Lower leg skin (tissue), 4 donors: ENCODE data around the gene NSMCE1. TPM values are rescaled to one million over a fixed set of nuclear protein-coding genes. Genes with fewer than 3 reads are reported as not detected.

Experiments
- DNase-seq, 2 donors: peaks; one replicate each; pipeline ENCODE4 v3.0.0-alpha.2; 2019; ENCODE audit warnings: low spot score in 2 of 2
- H3K4me3 ChIP-seq: fragments of 200-600 bp; sonication (generic); 2 replicates; pipeline ENCODE4 v1.5.1; 2017; ENCODE audit warnings: mild to moderate bottlenecking, low read depth; ENCODE audit not compliant: poor library complexity, severe bottlenecking
- CTCF ChIP-seq, 3 donors: fragments of 450-650 bp; IDR thresholded peaks; one replicate each; pipeline ENCODE4 v1.5.1; 2016; ENCODE audit warnings: antibody characterized with exemption in 3 of 3, mild to moderate bottlenecking in 3 of 3, moderate library complexity in 2 of 3
- POLR2A ChIP-seq, 2 donors: fragments of 450-650 bp; IDR thresholded peaks; one replicate each; pipeline ENCODE4 v1.6.1; 2016 to 2017; ENCODE audit warnings: antibody characterized with exemption in 2 of 2, mild to moderate bottlenecking in 1 of 2, moderate library complexity in 1 of 2
- WGBS, 2 donors: methylation state at CpG; one replicate each; pipeline ENCODE4 v1.1.5; 2018; 5-methylcytosine and 5-hydroxymethylcytosine counted together
- intact Hi-C: fragments of 100-400 bp; cut with DNase I; formaldehyde crosslinking; loops from one replicate; pipeline ENCODE4 v1.15.0; 2023; ENCODE audit warnings: low total_unique reads
- total RNA-seq, 4 donors: library from RNA; depleted of rRNA; stranded (reverse); fragments of >200 nt; gene quantifications; one replicate each; pipeline ENCODE4 v1.1.0, GENCODE V29; 2016

NSMCE1 gene
- total RNA-seq, 4 donors from 2014 or later: 17.3 to 29.2 (median 21.1) TPM

DNA sequence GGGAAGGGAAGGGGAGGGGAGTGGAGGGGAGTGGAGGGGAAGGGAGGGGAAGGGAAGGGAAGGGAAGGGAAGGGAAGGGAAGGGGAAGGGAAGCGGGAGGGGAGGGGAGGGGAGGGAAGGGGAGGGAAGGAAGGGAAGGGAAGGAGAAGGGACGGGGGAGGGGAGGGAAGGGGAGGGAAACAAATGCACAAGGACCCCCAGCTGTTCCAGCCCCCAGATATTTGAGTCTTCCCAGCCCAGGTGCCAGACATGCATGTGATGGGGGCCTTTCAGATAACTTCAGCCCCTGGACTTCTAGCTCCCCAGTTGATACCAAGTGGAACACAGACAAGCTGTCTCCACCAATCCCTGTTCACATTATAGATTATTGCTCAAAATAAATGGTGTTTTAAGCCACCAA is 79.9 kb downstream of the NSMCE1 start:
- no peak overlapping the region for H3K4me3 ChIP-seq
- DNase-seq: no peak
- intact Hi-C loops: no loop called here
- WGBS, 2 donors: 73 to 77% methylated on average over 2 of the region's 2 CpGs
- no peak for TF ChIP-seq CTCF (IDR thresholded peaks at IDR 0.05)

- intact Hi-C loops: no loop called here
- no peak for TF ChIP-seq POLR2A (IDR thresholded peaks at IDR 0.05)
- TF ChIP-seq CTCF (IDR thresholded peaks at IDR 0.05): no peak
- H3K4me3 ChIP-seq: no peak overlapping the region
- WGBS, 2 donors: 91 to 94% methylated on average over 1 of the region's 1 CpG
- DNase-seq: no peak
Measured at GRCh38 chr16:27185776-27186130, 82.8 kb downstream of the NSMCE1 start.

DNA sequence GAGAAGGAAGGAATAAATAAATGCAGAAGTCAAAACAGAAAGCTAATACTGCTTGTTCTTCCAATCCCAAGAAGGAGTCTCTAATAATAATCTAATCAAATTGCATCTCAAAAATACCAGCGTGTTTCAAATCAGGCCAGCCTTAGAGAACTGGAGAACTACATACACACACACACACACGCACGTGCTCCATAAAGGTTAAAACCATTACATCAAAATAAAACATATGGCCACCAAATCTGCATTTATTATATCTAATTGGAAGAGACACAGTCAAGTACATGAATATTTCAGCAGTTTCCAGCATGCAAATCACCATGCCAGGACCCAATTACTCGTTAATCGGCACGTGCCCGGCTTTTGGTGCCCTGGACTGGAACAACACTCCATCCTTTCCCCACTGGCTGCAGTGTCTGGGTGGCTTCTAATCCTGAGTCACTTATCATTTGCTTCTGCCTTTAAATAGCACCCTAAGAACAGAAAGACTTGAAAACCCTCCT is 85.6 kb downstream of the NSMCE1 start:
- intact Hi-C loops: no loop called here
- TF ChIP-seq CTCF (IDR thresholded peaks at IDR 0.05) (no peak), POLR2A (IDR thresholded peaks at IDR 0.05) (no peak)
- DNase-seq: no peak
- WGBS, 2 donors: 73 to 74% methylated on average over 7 of the region's 7 CpGs
- H3K4me3 ChIP-seq: no peak overlapping the region

GRCh38 chr16:27181019-27181790 is 87.4 kb downstream of the NSMCE1 start:
- TF ChIP-seq POLR2A (IDR thresholded peaks at IDR 0.05) (no peak), CTCF (IDR thresholded peaks at IDR 0.05) (no peak)
- intact Hi-C loops: no loop called here
- 70 to 76% methylated on average over 8 of the region's 8 CpGs for whole genome bisulfite sequencing, 2 donors
- no peak for DNase-seq
- no peak overlapping the region for H3K4me3 ChIP-seq

DNA sequence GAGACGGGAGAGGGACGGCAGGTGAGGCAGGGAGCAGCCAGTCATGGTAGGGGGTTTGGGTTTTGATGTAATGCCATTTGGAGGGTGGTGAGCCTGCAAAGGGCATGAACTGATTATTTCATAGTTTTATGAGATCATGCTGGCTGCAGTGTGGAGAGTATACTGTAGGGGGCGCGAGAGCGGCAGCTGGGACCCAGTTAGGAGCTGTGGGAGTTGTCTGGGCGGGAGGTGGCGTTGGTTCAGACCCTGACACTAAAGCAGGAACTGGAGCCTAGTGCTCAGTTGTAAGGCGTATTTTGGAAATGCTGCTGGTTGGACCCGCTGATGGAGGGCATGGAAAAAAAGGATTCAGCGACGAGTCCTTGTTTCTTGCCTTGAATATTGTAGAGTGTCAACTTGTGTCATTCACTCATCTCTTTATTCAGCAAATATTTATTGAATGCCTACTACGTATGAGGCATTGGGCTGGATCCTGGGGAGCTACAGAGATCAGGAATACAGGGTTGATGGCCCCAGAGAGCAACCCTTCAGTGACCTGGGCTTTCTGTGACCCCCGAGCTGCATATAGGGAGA is 89.0 kb downstream of the NSMCE1 start:
- intact Hi-C loops: no loop called here

More for the DNA sequence above, 89.0 kb downstream of the NSMCE1 start:
- peak; percentile 85 to 97 for DNase-seq
- TF ChIP-seq POLR2A (IDR thresholded peaks at IDR 0.05) (no peak), CTCF (IDR thresholded peaks at IDR 0.05) (peak in 1 of 3 donors; percentile 87)
- 19 to 31% methylated on average over 13 of the region's 13 CpGs for WGBS, 2 donors
- H3K4me3 ChIP-seq: no peak overlapping the region
